HepG2 (cell line): Measurements from ENCODE around the gene ARHGAP5. TPM values are rescaled to one million over a fixed set of nuclear protein-coding genes. Genes with fewer than 3 reads are reported as not detected.
A peak's percentile ranks its signal among the peaks of the same experiment; 100 is the strongest.

Experiments
- ATAC-seq: fragments of 200-7000 bp; cut with Tn5 transposase; 3 replicates; pipeline ENCODE4 v1.9.1; 2020; ENCODE audit warnings: mild to moderate bottlenecking, moderate library complexity
- BruUV-seq: library from RNA; stranded (reverse); fragments of 400-500 nt; replicated peaks from 2 replicates; lab custom pipeline; 2021; lab: Mats Ljungman, UMichigan
- CTCF ChIA-PET: fragments of 300-600 bp; formaldehyde crosslinking; extraction: SDS; loops from one replicate; lab custom pipeline; 2021; ENCODE audit warnings: low total read pairs, inconsistent platforms, low intra/inter-chr PET ratio; lab: Yijun Ruan, JAX
- POLR2A ChIA-PET: fragments of 350-600 bp; sonication (Branson Sonifier 250); formaldehyde crosslinking; loops from one replicate; lab custom pipeline; 2020; ENCODE audit warnings: antibody characterized with exemption, inconsistent platforms; lab: Yijun Ruan, JAX
- DNase-seq: peaks from one replicate; pipeline ENCODE4 v3.0.0-alpha.2; 2015; ENCODE audit warnings: low spot score
- FAIRE-seq: peaks from 3 replicates; lab custom pipeline; 2011; peaks lifted over from hg19 to GRCh38; lab: Jason Lieb, UNC
- H2AFZ ChIP-seq: one replicate; pipeline ENCODE4 v1.6.1; 2011; ENCODE audit warnings: low read length, inconsistent platforms
- H3K27ac ChIP-seq: fragments of 300-600 bp; 3 replicates; pipeline ENCODE4 v1.8.0; 2011; ENCODE audit warnings: mixed run types, mild to moderate bottlenecking, mixed read lengths, low read length, inconsistent platforms; ENCODE audit not compliant: insufficient read depth; ENCODE audit errors: extremely low read length
- H3K27me3 ChIP-seq, 2 experiments: fragments of 200-600 bp in 1 of 2; 2 replicates in 1 of 2; 3 replicates in 1 of 2; pipeline versions ENCODE4 v1.6.0 to v1.8.0; 2011; ENCODE audit warnings: low read length in 2 of 2, mild to moderate bottlenecking in 2 of 2, moderate library complexity in 2 of 2, inconsistent platforms in 1 of 2; ENCODE audit not compliant: insufficient read depth in 2 of 2, control insufficient read depth in 1 of 2
- H3K36me3 ChIP-seq, 2 experiments: fragments of 200-600 bp in 1 of 2; replicated peaks in 1 of 2; 2 replicates in 1 of 2; 3 replicates in 1 of 2; pipeline versions ENCODE4 v1.5.1 to v1.8.0; 2011; ENCODE audit warnings: low read length in 2 of 2, inconsistent platforms in 1 of 2; ENCODE audit not compliant: insufficient read depth in 2 of 2, control insufficient read depth in 1 of 2
- H3K4me1 ChIP-seq: 2 replicates; pipeline ENCODE4 v1.5.1; 2012; ENCODE audit warnings: low read length, inconsistent platforms; ENCODE audit not compliant: insufficient read depth
- H3K4me2 ChIP-seq: 2 replicates; pipeline ENCODE4 v1.6.0; 2011; ENCODE audit warnings: low read depth, low read length, inconsistent platforms
- H3K4me3 ChIP-seq, 3 experiments: fragments of 200-600 bp in 1 of 3; sonication (generic), shearing (Covaris generic) in 1 of 3; replicated peaks in 1 of 3; 2 replicates each; pipeline ENCODE4 v1.5.1; 2011 to 2016; ENCODE audit warnings: low read length in 3 of 3, inconsistent platforms in 2 of 3, low read depth in 2 of 3, mild to moderate bottlenecking in 2 of 3, control low read depth in 1 of 3, mixed read lengths in 1 of 3; ENCODE audit not compliant: insufficient read depth in 1 of 3
- H3K79me2 ChIP-seq: one replicate; pipeline ENCODE4 v1.6.1; 2011; ENCODE audit warnings: low read length, inconsistent platforms; ENCODE audit not compliant: insufficient read depth
- H3K9ac ChIP-seq: 2 replicates; pipeline ENCODE4 v1.6.0; 2011; ENCODE audit warnings: mild to moderate bottlenecking, low read depth, low read length, inconsistent platforms; ENCODE audit not compliant: insufficient read depth
- H3K9me3 ChIP-seq: 2 replicates; pipeline ENCODE4 v1.5.1; 2012; ENCODE audit warnings: mild to moderate bottlenecking, low read length
- H4K20me1 ChIP-seq: 2 replicates; pipeline ENCODE4 v1.6.0; 2011; ENCODE audit warnings: inconsistent platforms, mild to moderate bottlenecking, low read length, moderate library complexity; ENCODE audit not compliant: insufficient read depth
- ARID2 ChIP-seq: sonication (generic); formaldehyde crosslinking; IDR thresholded peaks from 2 replicates; pipeline ENCODE4 v1.8.1; 2022; ENCODE audit warnings: mild to moderate bottlenecking, missing genetic modification reagents, borderline replicate concordance
- ATF7-NPFF ChIP-seq: sonication (generic); formaldehyde crosslinking; IDR thresholded peaks from 2 replicates; pipeline ENCODE4 v1.8.1; 2023; ENCODE audit warnings: mild to moderate bottlenecking, low read depth, missing genetic modification reagents, moderate library complexity
- CHD2 ChIP-seq: IDR thresholded peaks from 2 replicates; pipeline ENCODE4 v1.6.1; 2011; ENCODE audit warnings: low read depth, low read length, improper control_type of control experiment
- KAT8 ChIP-seq: IDR thresholded peaks from 2 replicates; pipeline ENCODE4 v1.6.1; 2016; ENCODE audit warnings: missing genetic modification reagents, missing compliant biosample characterization
- MEIS2 ChIP-seq: sonication (generic); formaldehyde crosslinking; IDR thresholded peaks from 2 replicates; pipeline ENCODE4 v1.9.0; 2021; ENCODE audit warnings: mild to moderate bottlenecking, missing genetic modification reagents
- MTA3 ChIP-seq: sonication (generic); formaldehyde crosslinking; IDR thresholded peaks from 2 replicates; pipeline ENCODE4 v1.4.0; 2020; ENCODE audit warnings: missing genetic modification reagents
- NCOA1 ChIP-seq: sonication (generic); formaldehyde crosslinking; IDR thresholded peaks from 2 replicates; pipeline ENCODE4 v1.9.0; 2021; ENCODE audit warnings: missing genetic modification reagents
- NFKBIZ ChIP-seq: IDR thresholded peaks from 2 replicates; pipeline ENCODE4 v1.6.1; 2018; ENCODE audit warnings: missing genetic modification reagents, missing compliant biosample characterization
- RBFOX2 ChIP-seq: fragments of 200-400 bp; formaldehyde crosslinking; IDR thresholded peaks from 2 replicates; pipeline ENCODE4 v1.6.1; 2017; ENCODE audit warnings: low read depth, mild to moderate bottlenecking, low read length
- SALL1 ChIP-seq: sonication (generic); formaldehyde crosslinking; IDR thresholded peaks from 2 replicates; pipeline ENCODE4 v1.8.0; 2022; ENCODE audit warnings: mild to moderate bottlenecking, missing genetic modification reagents
- SETDB1 ChIP-seq: sonication (generic); formaldehyde crosslinking; IDR thresholded peaks from 2 replicates; pipeline ENCODE4 v1.5.1; 2020; ENCODE audit warnings: missing genetic modification reagents, mild to moderate bottlenecking, borderline replicate concordance
- TOPORS ChIP-seq: sonication (generic); formaldehyde crosslinking; IDR thresholded peaks from 2 replicates; pipeline ENCODE4 v1.8.0; 2023; ENCODE audit warnings: mild to moderate bottlenecking, missing genetic modification reagents
- ZBTB7A ChIP-seq: sonication (generic); formaldehyde crosslinking; IDR thresholded peaks from 2 replicates; pipeline ENCODE4 v1.8.0; 2022; ENCODE audit warnings: mild to moderate bottlenecking, missing genetic modification reagents
- ZNF160 ChIP-seq: sonication (generic); formaldehyde crosslinking; IDR thresholded peaks from 2 replicates; pipeline ENCODE4 v1.8.0; 2022; ENCODE audit warnings: mild to moderate bottlenecking, inconsistent platforms, missing genetic modification reagents
- ZNF224 ChIP-seq: sonication (generic); formaldehyde crosslinking; IDR thresholded peaks from 2 replicates; pipeline ENCODE4 v1.5.0; 2020; ENCODE audit warnings: mild to moderate bottlenecking, missing genetic modification reagents
- ZNF230 ChIP-seq: sonication (generic); formaldehyde crosslinking; IDR thresholded peaks from 2 replicates; pipeline ENCODE4 v1.4.0; 2020; ENCODE audit warnings: mild to moderate bottlenecking, missing genetic modification reagents
- ZNF431 ChIP-seq: sonication (generic); formaldehyde crosslinking; IDR thresholded peaks from 2 replicates; pipeline ENCODE4 v1.9.0; 2022; ENCODE audit warnings: missing genetic modification reagents, low read depth, mild to moderate bottlenecking, borderline replicate concordance
- ZNF451 ChIP-seq: sonication (generic); formaldehyde crosslinking; IDR thresholded peaks from 2 replicates; pipeline ENCODE4 v1.5.0; 2020; ENCODE audit warnings: mild to moderate bottlenecking, missing genetic modification reagents
- ZNF672 ChIP-seq: sonication (generic); formaldehyde crosslinking; IDR thresholded peaks from 2 replicates; pipeline ENCODE4 v1.8.1; 2022; ENCODE audit warnings: missing genetic modification reagents
- ZNF7 ChIP-seq: IDR thresholded peaks from 2 replicates; pipeline ENCODE4 v1.6.1; 2016; ENCODE audit warnings: missing biosample characterization, missing genetic modification reagents
- ZNF75D ChIP-seq: sonication (generic); formaldehyde crosslinking; IDR thresholded peaks from 2 replicates; pipeline ENCODE4 v1.8.1; 2023; ENCODE audit warnings: missing genetic modification reagents, mild to moderate bottlenecking, borderline replicate concordance
- ZSCAN20 ChIP-seq: sonication (generic); formaldehyde crosslinking; IDR thresholded peaks from 2 replicates; pipeline ENCODE4 v1.4.0; 2020; ENCODE audit warnings: missing genetic modification reagents, mild to moderate bottlenecking, borderline replicate concordance
- WGBS: methylation state at CpG from one replicate; pipeline ENCODE4 v1.1.6; 2017; ENCODE audit warnings: low lambda C conversion rate; 5-methylcytosine and 5-hydroxymethylcytosine counted together
- in situ Hi-C: cut with HindIII; loops from 2 replicates; pipeline ENCODE4 v1.10.0; 2017; ENCODE audit warnings: low pct_unique_long_range_greater_than_20kb; ENCODE audit not compliant: extremely low pct_ligation_motif_present
- intact Hi-C: fragments of 100-400 bp; cut with micrococcal nuclease; formaldehyde crosslinking; loops from one replicate; pipeline ENCODE4 v1.10.0; 2022; ENCODE audit not compliant: unreplicated experiment
- polyA plus RNA-seq, 8 experiments: library from polyadenylated mRNA; depleted of rRNA in 3 of 8; stranded (reverse) in 7 of 8; unstranded in 1 of 8; fragments of >200 nt; fragmentation: Illumina TruSeq in 4 of 8; extraction: Trizol in 4 of 8; gene quantifications; 2 replicates each; pipeline versions ENCODE4 v1.2.1 to v1.2.3, GENCODE V29; 2011 to 2016; ENCODE audit warnings: low read depth in 4 of 8, missing spikeins in 1 of 8, mixed read lengths in 1 of 8; ENCODE audit not compliant: insufficient read depth in 1 of 8
- total RNA-seq, 5 experiments: library from RNA; depleted of rRNA; stranded (reverse); fragments of >200 nt; fragmentation: Illumina TruSeq; extraction: Trizol; gene quantifications; 2 replicates each; pipeline ENCODE4 v1.2.3, GENCODE V29; 2016; ENCODE audit warnings: low read depth in 1 of 5
- TF ChIP-seq, protein P1 (sequence below): sonication (generic); formaldehyde crosslinking; IDR thresholded peaks from 2 replicates; pipeline ENCODE4 v1.4.0; 2020; ENCODE audit warnings: missing genetic modification reagents, borderline replicate concordance

Gene ARHGAP5
- total and polyA plus RNA-seq, 2 of the 13 experiments (the other 11 are each of a cell fraction or from before 2014, with no cell fraction given) = 33.7 to 144 TPM

DNA sequence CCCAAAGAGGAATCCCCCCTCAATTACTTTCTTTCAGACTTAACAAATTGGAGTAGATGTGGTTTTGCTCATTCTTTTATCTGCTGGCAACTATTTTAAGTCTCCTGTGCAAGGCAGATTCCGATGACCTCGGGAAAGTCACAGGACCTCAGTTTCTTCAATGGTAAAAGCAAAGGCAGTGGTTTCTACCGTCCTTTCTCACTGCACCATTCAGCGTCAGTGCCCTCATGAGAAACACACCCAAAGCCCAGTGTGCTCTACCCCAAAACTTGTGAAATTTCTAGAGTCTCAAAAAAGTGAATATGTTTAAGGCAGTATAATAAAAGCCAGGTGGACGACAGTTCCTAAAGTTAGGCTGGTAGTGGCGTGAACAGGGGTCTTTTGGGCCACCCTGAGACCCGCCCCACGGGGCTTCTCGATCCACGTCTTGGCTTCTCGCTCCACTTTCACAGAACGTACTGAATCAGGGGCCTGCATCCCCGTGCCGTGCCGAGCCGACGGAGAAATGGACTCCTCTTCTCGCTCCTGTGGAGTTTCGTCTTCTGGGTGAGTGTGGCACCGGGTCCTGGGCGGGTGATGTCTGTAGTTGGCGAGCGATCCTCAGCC, 1.3 kb upstream of the ARHGAP5 start:
- peaks cover 0 to 6% of the 10 kb centered on the region in 2 experiments; a peak in 1 of 5 replicates for H3K27me3 ChIP-seq
- ATAC-seq = peak; percentile 50
- H3K79me2 ChIP-seq = peaks cover 35% of the 10 kb centered on the region
- intact Hi-C loops = loop anchor here (1.0 to 5.0 kb wide), 4 partner anchors 47 to 1508 kb away; partner anchors contain the start of gene HEATR5A
- TSS peak; percentile 95 for BruUV-seq
- H3K9ac ChIP-seq = peak overlapping the region; percentile 77
- POLR2A ChIA-PET = interaction anchor here (1.1 to 3.0 kb wide), 17 partner anchors 9 to 656 kb away, joined by 3 to 89 read pairs (median 6); partner anchors contain the start of genes DTD2, HEATR5A, RNU6-7 and RNU6-8
- peaks cover 21% of the 10 kb centered on the region for H4K20me1 ChIP-seq
- FAIRE-seq = no peak
- peak; percentile 34 for DNase-seq
- in situ Hi-C loops = loop anchor here (5.0 kb wide), 2 partner anchors 127 to 487 kb away; partner anchors contain the start of genes RNU6-7 and RNU6-8
- WGBS = 2% methylated on average over 23 of the region's 23 CpGs
- no peaks in the 10 kb centered on the region for H3K36me3 ChIP-seq
- H3K4me1 ChIP-seq = peaks cover 32% of the 10 kb centered on the region
- H3K9me3 ChIP-seq = no peaks in the 10 kb centered on the region
- H3K4me3 ChIP-seq = peak overlapping the region; percentile 90 to 99 (median 99)
- peak overlapping the region; percentile 81 for H3K27ac ChIP-seq
- peak overlapping the region; percentile 97 for H2AFZ ChIP-seq
- CTCF ChIA-PET = interaction anchor here (1.1 to 7.8 kb wide), 3 partner anchors 150 to 485 kb away, joined by 3 to 216 read pairs (median 4); no protein-coding TSS in a partner anchor
- H3K4me2 ChIP-seq = peak overlapping the region; percentile 93
- TF ChIP-seq ZNF431 (peak; percentile 90; the same call in 1 of the 2 replicates), ATF7-NPFF (CRISPR knock-in tag) (no peak), MTA3 (CRISPR knock-in tag) (0 out of 2 replicates have a peak, but pooled peaks have one; percentile 17), TOPORS (peak; percentile 85; the same call in 1 of the 2 replicates), ZNF160 (0 out of 2 replicates have a peak, but pooled peaks have one; percentile 23), RBFOX2 (0 out of 2 replicates have a peak, but pooled peaks have one; percentile 15), CHD2 (peak; percentile 25; the same call in 1 of the 2 replicates), ZBTB7A (CRISPR knock-in tag) (peak; percentile 82; the same call in 1 of the 2 replicates), NCOA1 (CRISPR knock-in tag) (peak; percentile 34; the same call in 1 of the 2 replicates), ZSCAN20 (peak; percentile 95; the same call in 1 of the 2 replicates), ZNF672 (CRISPR knock-in tag) (0 out of 2 replicates have a peak, but pooled peaks have one; percentile 23), ZNF7 (CRISPR knock-in tag) (0 out of 2 replicates have a peak, but pooled peaks have one; percentile 10), SETDB1 (CRISPR knock-in tag) (peak; percentile 72; the same call in 1 of the 2 replicates), ARID2 (CRISPR knock-in tag) (peak; percentile 97), ZNF230 (CRISPR knock-in tag) (no peak), ZNF451 (CRISPR knock-in tag) (0 out of 2 replicates have a peak, but pooled peaks have one; percentile 12), MEIS2 (CRISPR knock-in tag) (peak; percentile 64; the same call in 1 of the 2 replicates), KAT8 (CRISPR knock-in tag) (no peak), ZNF224 (CRISPR knock-in tag) (no peak), SALL1 (CRISPR knock-in tag) (peak; percentile 33; the same call in 1 of the 2 replicates), ZNF75D (CRISPR knock-in tag) (no peak), NFKBIZ (CRISPR knock-in tag) (0 out of 2 replicates have a peak, but pooled peaks have one; percentile 30)
- TF ChIP-seq, protein P1, sequence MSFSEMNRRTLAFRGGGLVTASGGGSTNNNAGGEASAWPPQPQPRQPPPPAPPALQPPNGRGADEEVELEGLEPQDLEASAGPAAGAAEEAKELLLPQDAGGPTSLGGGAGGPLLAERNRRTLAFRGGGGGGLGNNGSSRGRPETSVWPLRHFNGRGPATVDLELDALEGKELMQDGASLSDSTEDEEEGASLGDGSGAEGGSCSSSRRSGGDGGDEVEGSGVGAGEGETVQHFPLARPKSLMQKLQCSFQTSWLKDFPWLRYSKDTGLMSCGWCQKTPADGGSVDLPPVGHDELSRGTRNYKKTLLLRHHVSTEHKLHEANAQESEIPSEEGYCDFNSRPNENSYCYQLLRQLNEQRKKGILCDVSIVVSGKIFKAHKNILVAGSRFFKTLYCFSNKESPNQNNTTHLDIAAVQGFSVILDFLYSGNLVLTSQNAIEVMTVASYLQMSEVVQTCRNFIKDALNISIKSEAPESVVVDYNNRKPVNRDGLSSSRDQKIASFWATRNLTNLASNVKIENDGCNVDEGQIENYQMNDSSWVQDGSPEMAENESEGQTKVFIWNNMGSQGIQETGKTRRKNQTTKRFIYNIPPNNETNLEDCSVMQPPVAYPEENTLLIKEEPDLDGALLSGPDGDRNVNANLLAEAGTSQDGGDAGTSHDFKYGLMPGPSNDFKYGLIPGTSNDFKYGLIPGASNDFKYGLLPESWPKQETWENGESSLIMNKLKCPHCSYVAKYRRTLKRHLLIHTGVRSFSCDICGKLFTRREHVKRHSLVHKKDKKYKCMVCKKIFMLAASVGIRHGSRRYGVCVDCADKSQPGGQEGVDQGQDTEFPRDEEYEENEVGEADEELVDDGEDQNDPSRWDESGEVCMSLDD = peak; percentile 26; the same call in 1 of the 2 replicates
